Measurements from ENCODE around the gene DDX51. TPM values are rescaled to one million over a fixed set of nuclear protein-coding genes. Genes with fewer than 3 reads are reported as not detected.

The DDX51 gene
- total RNA-seq, 1 donor from 2014 or later, result 9.6 TPM

DNA sequence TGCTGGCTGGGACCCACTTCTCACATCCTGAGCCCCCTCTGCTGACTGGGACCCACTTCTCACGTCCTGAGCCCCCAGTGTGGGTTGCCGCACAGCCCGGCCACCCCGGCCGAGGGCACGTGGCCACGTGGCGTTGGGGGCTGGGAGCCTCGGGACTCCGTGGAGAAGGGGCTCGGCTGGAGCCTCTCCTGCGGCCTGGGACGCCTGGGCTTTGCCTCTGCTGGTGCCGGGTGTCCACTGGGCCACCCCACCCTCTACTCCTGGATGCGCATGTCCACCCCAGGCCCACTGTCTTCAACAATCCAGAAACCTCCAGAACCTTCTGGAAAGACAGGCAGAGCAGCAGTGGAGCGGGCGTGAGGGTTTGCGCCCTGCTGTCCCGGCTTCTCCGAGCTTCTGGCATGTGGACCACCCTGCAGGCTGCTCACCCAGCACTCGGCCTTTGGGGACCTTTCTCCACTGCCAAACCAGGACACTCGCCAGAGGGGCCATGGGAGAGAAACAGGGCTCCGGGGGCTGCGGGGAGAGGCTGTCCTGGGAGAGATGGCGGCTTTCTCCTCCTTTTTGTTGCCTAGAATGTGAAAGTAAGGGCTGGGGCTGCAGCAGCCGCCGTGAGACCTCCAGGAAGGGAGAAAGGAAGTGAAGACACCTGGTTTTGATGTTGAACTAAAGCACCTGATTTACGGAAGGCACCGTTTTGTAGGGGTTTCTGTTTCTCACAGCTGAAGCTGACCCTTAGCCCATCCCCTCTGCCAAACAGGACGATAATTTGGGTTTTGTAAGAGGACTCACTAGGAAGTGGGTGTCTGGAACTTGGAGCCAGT is 30.1 kb upstream of the DDX51 start:
- peaks cover 54% of the 10 kb centered on the region for H3K27me3 Mint-ChIP-seq (ENCODE audit: low read depth)
- DNase-seq (ENCODE audit: low spot score), result no peak
- no peaks in the 10 kb centered on the region for H3K4me1 Mint-ChIP-seq (ENCODE audit: low read depth)
- H3K27ac Mint-ChIP-seq (ENCODE audit: unreplicated experiment), result no peak overlapping the region
- TF ChIP-seq, protein P1, sequence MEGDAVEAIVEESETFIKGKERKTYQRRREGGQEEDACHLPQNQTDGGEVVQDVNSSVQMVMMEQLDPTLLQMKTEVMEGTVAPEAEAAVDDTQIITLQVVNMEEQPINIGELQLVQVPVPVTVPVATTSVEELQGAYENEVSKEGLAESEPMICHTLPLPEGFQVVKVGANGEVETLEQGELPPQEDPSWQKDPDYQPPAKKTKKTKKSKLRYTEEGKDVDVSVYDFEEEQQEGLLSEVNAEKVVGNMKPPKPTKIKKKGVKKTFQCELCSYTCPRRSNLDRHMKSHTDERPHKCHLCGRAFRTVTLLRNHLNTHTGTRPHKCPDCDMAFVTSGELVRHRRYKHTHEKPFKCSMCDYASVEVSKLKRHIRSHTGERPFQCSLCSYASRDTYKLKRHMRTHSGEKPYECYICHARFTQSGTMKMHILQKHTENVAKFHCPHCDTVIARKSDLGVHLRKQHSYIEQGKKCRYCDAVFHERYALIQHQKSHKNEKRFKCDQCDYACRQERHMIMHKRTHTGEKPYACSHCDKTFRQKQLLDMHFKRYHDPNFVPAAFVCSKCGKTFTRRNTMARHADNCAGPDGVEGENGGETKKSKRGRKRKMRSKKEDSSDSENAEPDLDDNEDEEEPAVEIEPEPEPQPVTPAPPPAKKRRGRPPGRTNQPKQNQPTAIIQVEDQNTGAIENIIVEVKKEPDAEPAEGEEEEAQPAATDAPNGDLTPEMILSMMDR (IDR thresholded peaks at IDR 0.05), result no peak
- no peak overlapping the region for H3K4me3 Mint-ChIP-seq (ENCODE audit: unreplicated experiment)
- no peaks in the 10 kb centered on the region for H3K36me3 Mint-ChIP-seq (ENCODE audit: low read depth)
- H3K9me3 Mint-ChIP-seq (ENCODE audit: low read depth), result no peaks in the 10 kb centered on the region

DNA sequence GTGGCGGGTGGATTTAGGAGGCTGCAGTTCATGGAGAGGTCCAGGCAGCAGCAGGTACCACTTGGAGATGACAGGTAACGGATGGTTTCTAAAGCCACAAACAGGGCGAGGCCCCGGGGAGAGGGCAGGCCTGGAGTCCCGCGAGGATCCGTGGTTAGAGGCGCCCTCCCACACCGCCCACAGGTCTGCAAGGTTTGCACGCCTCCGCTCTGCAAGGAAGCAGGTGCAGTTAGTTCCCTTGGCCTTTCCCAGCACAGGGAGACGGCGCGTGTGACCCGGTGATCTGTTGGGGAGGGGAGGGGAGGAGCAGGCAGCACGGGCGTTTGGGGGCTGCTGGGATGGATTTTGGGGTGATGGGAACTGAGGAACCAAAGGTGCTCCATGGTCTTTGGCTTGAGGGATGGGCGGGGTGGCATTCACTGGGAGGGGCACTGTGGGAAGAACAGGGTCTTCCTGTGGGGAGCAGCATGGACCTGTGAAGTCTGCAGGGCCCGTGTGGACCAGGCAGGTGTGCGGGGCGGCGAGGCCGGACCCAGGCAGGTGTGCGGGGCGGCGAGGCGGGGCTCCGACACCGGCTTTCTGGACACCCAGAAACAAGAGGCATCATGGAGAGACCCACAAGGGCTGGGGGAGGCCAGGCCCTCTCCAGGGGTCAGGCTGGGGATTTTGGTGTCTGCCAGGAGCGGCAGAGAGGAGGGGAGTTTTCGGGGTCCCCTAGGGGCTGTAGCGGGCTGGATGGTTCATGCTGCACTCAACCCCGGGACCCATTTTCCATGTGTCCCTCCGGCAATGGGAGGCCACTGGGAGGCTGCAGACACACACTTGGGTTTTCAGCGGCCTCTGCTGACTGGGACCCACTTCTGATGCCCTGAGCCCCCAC is 29.3 kb upstream of the DDX51 start:
- Mint-ChIP-seq H3K4me1 (ENCODE audit: low read depth) (no peaks in the 10 kb centered on the region), H3K27me3 (ENCODE audit: low read depth) (peaks cover 45% of the 10 kb centered on the region), H3K4me3 (ENCODE audit: unreplicated experiment) (no peak overlapping the region), H3K27ac (ENCODE audit: unreplicated experiment) (no peak overlapping the region), H3K36me3 (ENCODE audit: low read depth) (no peaks in the 10 kb centered on the region), H3K9me3 (ENCODE audit: low read depth) (no peaks in the 10 kb centered on the region)
- DNase-seq (ENCODE audit: low spot score), result peak; percentile 81
- TF ChIP-seq, protein P1 (IDR thresholded peaks at IDR 0.05), result no peak

DNA sequence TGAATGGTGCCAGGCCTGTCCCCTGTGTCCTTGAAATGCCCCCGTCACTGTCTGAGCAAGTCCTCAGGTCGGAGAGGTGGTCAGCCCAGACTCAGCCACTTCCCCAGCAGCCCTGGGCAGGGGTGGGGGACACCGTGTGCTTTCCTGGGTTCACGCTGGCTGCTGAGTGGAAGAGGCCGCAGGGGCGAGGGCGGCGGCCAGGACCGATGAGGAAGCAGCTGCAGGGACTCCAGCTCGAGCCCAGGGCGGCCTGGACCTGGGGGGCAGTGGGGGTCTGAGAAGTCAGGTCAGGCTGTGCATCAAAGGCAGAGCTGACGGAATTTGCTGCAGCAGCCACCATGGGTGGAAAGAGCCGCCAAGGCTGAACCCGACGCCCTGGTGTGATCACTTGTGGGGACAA is 28.5 kb upstream of the DDX51 start:
- peak; percentile 81 for DNase-seq (ENCODE audit: low spot score)
- Mint-ChIP-seq H3K9me3 (ENCODE audit: low read depth) (no peaks in the 10 kb centered on the region), H3K4me1 (ENCODE audit: low read depth) (no peaks in the 10 kb centered on the region), H3K4me3 (ENCODE audit: unreplicated experiment) (no peak overlapping the region), H3K36me3 (ENCODE audit: low read depth) (no peaks in the 10 kb centered on the region), H3K27ac (ENCODE audit: unreplicated experiment) (no peak overlapping the region), H3K27me3 (ENCODE audit: low read depth) (peaks cover 46% of the 10 kb centered on the region)
- TF ChIP-seq, protein P1 (IDR thresholded peaks at IDR 0.05), result no peak

DNA sequence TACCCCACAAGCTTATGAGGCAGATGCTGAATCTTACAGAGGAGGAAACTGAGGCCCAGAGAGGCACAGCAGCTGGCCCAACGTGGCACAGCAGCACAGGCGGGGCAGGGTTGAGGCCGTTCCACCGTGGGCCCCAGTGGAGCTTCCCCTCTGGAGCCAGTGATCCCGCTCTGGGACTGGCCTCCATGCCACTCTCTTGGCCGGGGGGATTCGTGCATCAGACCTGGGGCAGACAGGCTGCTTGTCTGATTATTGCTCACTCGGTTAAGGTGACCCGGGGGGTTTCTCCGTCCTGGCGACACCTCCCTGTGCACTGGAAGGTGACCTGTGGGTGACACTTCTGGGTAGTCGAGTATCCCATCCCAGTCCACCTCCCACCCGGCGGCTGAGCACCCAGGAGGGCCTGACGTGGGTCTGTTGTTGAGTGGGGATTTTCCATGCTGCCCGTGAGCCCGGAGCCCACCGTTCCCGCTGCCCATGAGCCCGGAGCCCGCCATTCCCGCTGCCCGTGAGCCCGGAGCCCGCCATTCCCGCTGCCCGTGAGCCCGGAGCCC is 27.9 kb upstream of the DDX51 start:
- H3K27me3 Mint-ChIP-seq (ENCODE audit: low read depth), result peaks cover 49% of the 10 kb centered on the region
- H3K36me3 Mint-ChIP-seq (ENCODE audit: low read depth), result no peaks in the 10 kb centered on the region
- no peak overlapping the region for H3K4me3 Mint-ChIP-seq (ENCODE audit: unreplicated experiment)
- no peaks in the 10 kb centered on the region for H3K9me3 Mint-ChIP-seq (ENCODE audit: low read depth)
- H3K27ac Mint-ChIP-seq (ENCODE audit: unreplicated experiment), result no peak overlapping the region
- peak; percentile 84 for DNase-seq (ENCODE audit: low spot score)
- TF ChIP-seq, protein P1 (IDR thresholded peaks at IDR 0.05), result no peak
- H3K4me1 Mint-ChIP-seq (ENCODE audit: low read depth), result no peaks in the 10 kb centered on the region
